Activated CD4-positive, alpha-beta T cell treated with anti-CD3 and anti-CD28 coated beads, Interleukin-2, Interleukin-4, amounts not matched to agents 100 ng/mL and 50 ng/mL, durations not matched to agents 16 hours and 8 hours (primary cell): ENCODE results near the gene ALS2CL.

Experiments
- DNase-seq: peaks from one replicate; pipeline ENCODE4 v3.0.0-alpha.2; 2020; ENCODE audit warnings: low spot score

The ALS2CL gene

GRCh38 chr3:46664188-46664970, 29.1 kb downstream of the ALS2CL start:
- DNase-seq: no peak

GRCh38 chr3:46663591-46664135, 29.8 kb downstream of the ALS2CL start:
- no peak for DNase-seq

DNA sequence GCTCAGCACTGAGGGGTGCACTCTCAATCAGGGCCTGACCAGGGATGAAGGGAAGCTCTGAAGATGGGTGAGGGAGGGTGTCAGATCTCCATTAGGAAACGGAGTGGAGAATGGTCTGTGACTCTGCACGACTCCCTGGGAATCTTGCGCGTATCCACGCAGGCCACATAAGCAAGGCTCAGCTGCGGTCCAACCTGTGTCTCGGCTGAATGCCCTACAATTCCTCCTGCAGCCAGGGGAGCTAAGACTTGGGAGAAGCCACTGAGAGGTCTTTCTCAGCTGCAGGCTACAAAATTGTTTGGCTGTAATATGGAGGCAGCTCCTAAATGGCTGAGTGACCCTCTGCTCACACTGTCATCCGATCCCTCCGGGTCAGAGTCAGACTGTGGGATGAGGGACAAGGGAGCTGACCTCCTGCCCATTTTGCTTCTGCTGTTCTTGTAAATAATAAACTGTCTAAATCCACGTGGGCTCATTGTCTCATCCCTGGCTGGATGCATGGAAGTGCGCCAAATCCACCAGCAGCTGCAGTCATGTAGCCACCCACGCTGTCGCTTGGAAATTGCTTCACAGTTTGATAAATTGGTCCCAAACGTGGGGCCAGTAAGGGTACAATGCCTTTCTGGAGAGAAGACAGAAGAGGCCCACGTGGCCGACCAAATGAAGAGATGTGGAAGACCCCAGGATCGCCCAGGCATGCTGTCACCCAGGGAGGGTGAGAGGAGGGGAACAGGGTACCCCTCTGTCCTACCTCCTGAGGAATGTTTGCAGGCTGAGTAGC, 30.5 kb downstream of the ALS2CL start:
- no peak for DNase-seq

- no peak for DNase-seq
Observed at GRCh38 chr3:46661776-46662766, 31.4 kb downstream of the ALS2CL start.

GRCh38 chr3:46660543-46661523, 32.6 kb downstream of the ALS2CL start:
- DNase-seq: no peak

DNA sequence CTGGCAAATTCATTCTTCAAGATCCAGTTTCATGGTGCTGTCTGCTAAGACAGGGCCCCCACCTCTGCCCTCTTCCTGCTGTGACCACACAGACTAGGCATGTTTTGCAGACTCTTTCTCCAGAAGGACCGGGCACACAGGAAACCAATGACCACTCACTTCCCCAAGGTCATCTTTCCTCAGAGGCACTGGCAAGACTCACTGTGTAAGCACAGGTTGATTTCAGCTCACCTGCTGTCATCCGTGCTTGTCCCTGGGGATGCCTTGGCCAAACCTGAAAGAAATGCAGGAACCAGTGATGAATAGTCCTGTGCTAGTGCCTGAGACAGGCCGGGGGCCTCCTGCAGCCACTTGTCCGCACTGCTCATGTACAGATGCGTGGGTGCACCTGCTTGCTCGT, 33.5 kb downstream of the ALS2CL start:
- DNase-seq: no peak

DNA sequence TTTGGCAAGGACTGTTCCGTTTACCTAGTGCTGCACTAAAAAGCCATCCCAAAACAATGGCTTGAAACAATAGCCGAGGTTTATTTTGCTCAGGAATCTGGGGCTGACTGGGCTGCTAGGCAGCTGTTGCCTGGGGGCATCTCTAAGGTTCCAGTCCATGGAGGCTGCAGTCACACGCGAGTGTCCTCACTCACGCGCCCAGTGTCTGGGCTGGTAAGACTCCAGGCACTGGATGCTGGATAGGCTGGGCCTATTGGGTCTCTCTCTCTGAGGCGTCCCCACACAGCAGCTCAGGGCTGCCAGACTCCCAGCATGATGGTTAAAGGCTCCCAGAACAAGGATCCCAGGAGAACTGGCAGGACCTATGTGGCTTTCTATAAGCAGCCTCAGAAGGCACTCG, 34.2 kb downstream of the ALS2CL start:
- DNase-seq: no peak

DNA sequence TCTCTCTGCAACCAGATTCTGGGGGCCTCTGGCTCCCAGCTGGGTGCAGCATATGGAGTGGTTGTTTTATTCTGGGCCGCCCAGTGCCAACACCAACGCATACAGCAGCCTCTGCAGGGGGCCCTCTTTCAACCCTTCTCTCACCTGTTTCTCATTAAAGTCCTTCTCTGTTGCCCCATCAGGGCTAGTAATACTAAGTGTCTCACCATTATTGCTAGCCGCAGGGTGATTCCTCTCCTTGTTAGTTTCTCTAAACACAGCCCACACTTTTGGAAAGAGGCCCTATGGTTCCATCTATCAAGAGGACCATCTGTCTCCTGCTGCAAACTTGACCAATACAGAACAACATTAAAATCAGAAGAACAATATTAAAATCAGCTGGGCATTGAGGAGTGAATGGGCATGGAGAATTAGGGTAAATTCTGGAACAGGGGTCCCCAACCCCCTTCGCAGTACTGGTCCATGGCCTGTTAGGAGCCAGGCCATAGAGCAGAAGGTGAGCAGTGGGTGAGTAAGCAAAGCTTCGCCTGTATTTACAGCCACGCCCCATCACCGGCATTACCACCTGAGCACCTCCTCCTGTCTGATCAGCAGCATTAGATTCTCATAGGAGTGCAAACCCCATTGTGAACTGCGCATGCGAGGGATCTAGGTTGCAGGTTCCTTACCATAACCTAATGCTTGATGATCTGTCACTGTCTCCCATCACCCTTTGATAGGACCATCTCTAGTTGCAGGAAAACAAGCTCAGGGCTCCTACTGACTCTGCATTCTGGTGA, 36.5 kb downstream of the ALS2CL start:
- DNase-seq: no peak

DNA sequence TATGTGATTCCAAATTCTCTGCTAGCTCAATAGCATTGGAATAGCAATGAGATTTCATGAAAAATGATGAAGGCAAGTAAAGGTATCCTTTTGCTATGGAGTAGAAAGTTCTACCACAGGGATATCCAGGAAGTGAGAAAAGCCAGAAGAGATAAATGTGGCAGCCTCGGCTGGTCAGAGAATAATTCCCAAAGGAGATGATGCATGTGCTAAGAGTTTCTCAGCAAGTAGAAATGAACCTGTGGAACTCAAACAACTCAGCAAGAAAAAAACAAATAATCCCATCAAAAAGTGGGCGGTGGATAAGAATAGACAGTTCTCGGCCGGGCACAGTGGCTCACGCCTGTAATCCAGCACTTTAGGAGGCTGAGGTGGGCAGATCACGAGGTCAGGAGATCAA, 38.2 kb downstream of the ALS2CL start:
- no peak for DNase-seq

DNA sequence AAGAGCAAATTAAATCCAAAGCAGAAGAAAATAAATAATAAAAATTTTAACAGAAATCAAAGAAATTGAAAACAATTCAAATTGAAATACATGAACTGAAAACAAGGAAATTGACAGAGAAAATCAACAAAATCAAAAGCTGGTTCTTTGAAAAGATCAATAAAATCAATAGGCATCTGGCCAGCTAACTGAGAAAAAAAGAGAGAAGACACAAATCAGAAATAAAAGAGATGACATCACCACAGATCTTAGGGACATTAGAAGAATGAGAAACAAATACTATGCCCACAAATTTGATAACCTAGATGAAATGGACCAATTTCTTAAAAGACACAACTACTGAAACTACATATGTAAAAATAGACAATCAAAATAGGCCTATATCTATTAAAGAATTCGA, 42.4 kb downstream of the ALS2CL start:
- DNase-seq: no peak

- DNase-seq: no peak
Observed at GRCh38 chr3:46649436-46649835, 44.0 kb downstream of the ALS2CL start.

DNA sequence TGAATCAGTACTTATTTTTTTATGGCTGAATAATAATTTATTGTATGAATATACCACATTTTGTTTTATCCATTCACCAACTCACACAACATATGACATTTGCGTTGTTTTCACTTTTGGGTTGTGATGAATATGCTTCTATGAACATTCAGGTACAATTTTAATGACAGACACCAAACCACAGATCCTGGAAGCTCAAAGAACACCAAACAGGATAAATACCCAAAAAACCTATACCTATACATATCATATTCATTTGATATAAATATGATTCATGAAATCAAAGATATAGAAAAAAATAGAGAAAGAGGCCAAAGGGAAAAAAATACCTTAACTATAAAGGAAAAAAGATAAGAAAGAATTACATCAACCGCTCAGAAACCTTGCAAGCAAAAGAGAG, 45.4 kb downstream of the ALS2CL start:
- no peak for DNase-seq

- DNase-seq: no peak
Observed at GRCh38 chr3:46646700-46647099, 46.8 kb downstream of the ALS2CL start.

GRCh38 chr3:46643701-46644100, 49.8 kb downstream of the ALS2CL start:
- no peak for DNase-seq

DNA sequence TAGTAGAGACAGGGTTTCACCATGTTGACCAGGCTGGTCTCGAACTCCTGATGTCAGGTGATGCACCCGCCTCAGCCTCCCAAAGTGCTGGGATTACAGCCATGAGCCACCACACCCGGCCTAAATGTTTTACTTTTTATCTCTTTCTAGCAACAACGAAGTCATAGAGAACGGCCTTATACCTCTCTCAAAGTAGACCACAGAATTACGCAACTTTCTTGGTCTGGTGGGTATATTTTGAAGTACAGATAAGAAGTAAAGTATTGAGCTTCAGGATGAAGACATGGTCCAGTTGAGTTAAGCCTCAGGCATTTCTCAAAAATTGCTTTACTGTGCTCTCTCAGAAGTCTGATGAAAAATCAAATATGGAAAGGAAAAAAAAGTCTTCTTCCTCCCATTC, 50.5 kb downstream of the ALS2CL start:
- DNase-seq: no peak

GRCh38 chr3:46640927-46641326, 52.6 kb downstream of the ALS2CL start:
- DNase-seq: no peak

GRCh38 chr3:46639221-46639620, 54.3 kb downstream of the ALS2CL start:
- no peak for DNase-seq

- no peak for DNase-seq
Observed at GRCh38 chr3:46634856-46635255, 58.6 kb downstream of the ALS2CL start.

GRCh38 chr3:46632792-46633191, 60.7 kb downstream of the ALS2CL start:
- no peak for DNase-seq
